NCI-H524 treated with DMSO at 0.1 percent for 48 hours (cell line): Measurements from ENCODE around the gene SGSH.
"Not testable (repeated sequence)": the region's sequence is repeated elsewhere in the genome, so short reads cannot be mapped to it uniquely, and the experiment has no call there.

Experiments used
- DNase-seq: peaks from one replicate; lab custom pipeline; 2025; lab: John Stamatoyannopoulos, UW

Gene SGSH

GRCh38 chr17:80220054-80220735, at the start of gene SGSH, which contains the start of gene SLC26A11:
TSS of gene SGSH (minus strand) at chr17:80220333. CDS start at chr17:80220313, 20 bp downstream.
TSS of gene SLC26A11 (plus strand) at chr17:80220427. CDS start at chr17:80221561, 1,134 bp downstream.
- DNase-seq = peak; percentile 34

- no peak for DNase-seq
These were observed 49.3 kb upstream of the SGSH start for GRCh38 chr17:80269405-80269807.

- DNase-seq = no peak
These were observed 48.3 kb upstream of the SGSH start for GRCh38 chr17:80268427-80268826.

GRCh38 chr17:80267391-80267790, 47.3 kb upstream of the SGSH start:
- no peak for DNase-seq

- DNase-seq = no peak
These were observed 45.3 kb upstream of the SGSH start for GRCh38 chr17:80265205-80266068.

GRCh38 chr17:80264205-80265075, 44.3 kb upstream of the SGSH start:
- no peak for DNase-seq

- peak; percentile 84 for DNase-seq
These were observed 43.4 kb upstream of the SGSH start for GRCh38 chr17:80263253-80264204.

- no peak for DNase-seq
These were observed 42.7 kb upstream of the SGSH start for GRCh38 chr17:80262775-80263244.

GRCh38 chr17:80262291-80262690, 42.2 kb upstream of the SGSH start:
- no peak for DNase-seq

- DNase-seq = no peak
These were observed 41.8 kb upstream of the SGSH start for GRCh38 chr17:80261895-80262279.

GRCh38 chr17:80261159-80261894, 41.2 kb upstream of the SGSH start:
- DNase-seq = peak; percentile 23

GRCh38 chr17:80260791-80261158, 40.6 kb upstream of the SGSH start, which contains the start of gene RNF213:
TSS of gene RNF213 (plus strand) at chr17:80260852. CDS start at chr17:80263682, 2,830 bp downstream.
- DNase-seq = no peak

GRCh38 chr17:80260069-80260535, 40.0 kb upstream of the SGSH start:
- DNase-seq = no peak

- no peak for DNase-seq
These were observed 39.4 kb upstream of the SGSH start for GRCh38 chr17:80259457-80260068.

- not testable (repeated sequence) for DNase-seq
These were observed 38.2 kb upstream of the SGSH start for GRCh38 chr17:80258296-80258695.

GRCh38 chr17:80257716-80258213, 37.6 kb upstream of the SGSH start:
- DNase-seq = no peak

GRCh38 chr17:80256034-80256350, 35.9 kb upstream of the SGSH start:
- no peak for DNase-seq

GRCh38 chr17:80254396-80255251, 34.5 kb upstream of the SGSH start:
- DNase-seq = no peak
